ENCODE measurements around the gene PCBP3. TPM values are rescaled to one million over a fixed set of nuclear protein-coding genes. Genes with fewer than 3 reads are reported as not detected.

Gene PCBP3
- total and polyA plus RNA-seq, 2 donors from 2014 or later, result 2.3 to 5.4 TPM

DNA sequence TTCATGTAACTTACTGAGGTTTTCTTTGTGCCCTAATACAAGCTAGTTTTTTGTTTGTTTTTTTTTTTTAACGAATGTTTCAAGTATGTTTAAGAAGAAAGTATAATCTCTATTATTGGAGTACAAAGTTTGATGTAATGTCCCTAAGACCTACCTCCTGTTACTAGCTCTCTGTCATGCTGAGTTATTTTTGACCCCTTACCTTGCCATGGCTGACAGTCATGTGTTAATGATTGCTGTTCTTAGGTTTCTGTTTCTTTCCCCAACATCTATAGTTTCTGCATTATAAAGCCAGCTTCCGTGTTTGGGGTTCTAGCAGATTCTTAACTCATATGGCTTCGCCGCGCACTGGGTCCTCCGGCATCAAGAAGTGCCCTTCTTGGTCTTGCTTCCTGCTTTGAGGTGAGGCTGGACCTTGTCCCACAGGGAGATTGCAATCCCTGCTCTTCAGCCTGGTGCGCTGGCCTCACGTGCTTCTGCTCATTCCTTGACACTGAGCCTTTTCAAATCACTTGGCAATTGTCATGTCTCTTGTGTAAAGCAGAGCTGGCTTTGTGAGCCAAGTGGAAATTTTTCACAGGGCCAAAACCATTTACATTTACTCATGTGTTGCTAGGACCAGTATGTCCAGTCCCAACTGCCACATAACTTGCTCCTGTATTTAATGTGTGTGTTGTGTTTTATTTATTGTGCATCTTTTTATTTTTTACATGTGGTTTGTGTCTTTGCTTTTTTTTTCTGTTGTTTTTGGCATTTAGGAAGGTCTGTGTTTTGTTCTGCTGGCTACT lies 203.0 kb downstream of the PCBP3 start:
- intact Hi-C loops (cut with DNase I), result no loop called here
- Histone ChIP-seq H3K4me1 (ENCODE audit: control insufficient read depth in 2 of 3, insufficient read depth in 2 of 3, low read depth in 1 of 3, low read length in 3 of 3) (no peaks in the 10 kb centered on the region), H3K9ac (ENCODE audit: low read length in 3 of 3) (no peak overlapping the region), H3K4me3 (ENCODE audit: low read length in 3 of 3) (no peak overlapping the region), H3K9me3 (ENCODE audit: control insufficient read depth in 2 of 3, insufficient read depth in 1 of 3, low read length in 3 of 3) (no peaks in the 10 kb centered on the region), H3K27me3 (ENCODE audit: control insufficient read depth, insufficient read depth, low read length) (no peaks in the 10 kb centered on the region), H3K27ac (ENCODE audit: low read depth in 2 of 2, low read length in 2 of 2) (no peak overlapping the region), H3K36me3 (ENCODE audit: control insufficient read depth in 2 of 3, insufficient read depth in 3 of 3, low read length in 3 of 3) (no peaks in the 10 kb centered on the region)
- TF ChIP-seq, protein P1, sequence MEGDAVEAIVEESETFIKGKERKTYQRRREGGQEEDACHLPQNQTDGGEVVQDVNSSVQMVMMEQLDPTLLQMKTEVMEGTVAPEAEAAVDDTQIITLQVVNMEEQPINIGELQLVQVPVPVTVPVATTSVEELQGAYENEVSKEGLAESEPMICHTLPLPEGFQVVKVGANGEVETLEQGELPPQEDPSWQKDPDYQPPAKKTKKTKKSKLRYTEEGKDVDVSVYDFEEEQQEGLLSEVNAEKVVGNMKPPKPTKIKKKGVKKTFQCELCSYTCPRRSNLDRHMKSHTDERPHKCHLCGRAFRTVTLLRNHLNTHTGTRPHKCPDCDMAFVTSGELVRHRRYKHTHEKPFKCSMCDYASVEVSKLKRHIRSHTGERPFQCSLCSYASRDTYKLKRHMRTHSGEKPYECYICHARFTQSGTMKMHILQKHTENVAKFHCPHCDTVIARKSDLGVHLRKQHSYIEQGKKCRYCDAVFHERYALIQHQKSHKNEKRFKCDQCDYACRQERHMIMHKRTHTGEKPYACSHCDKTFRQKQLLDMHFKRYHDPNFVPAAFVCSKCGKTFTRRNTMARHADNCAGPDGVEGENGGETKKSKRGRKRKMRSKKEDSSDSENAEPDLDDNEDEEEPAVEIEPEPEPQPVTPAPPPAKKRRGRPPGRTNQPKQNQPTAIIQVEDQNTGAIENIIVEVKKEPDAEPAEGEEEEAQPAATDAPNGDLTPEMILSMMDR (IDR thresholded peaks at IDR 0.05; ENCODE audit: borderline replicate concordance, extremely low read depth, insufficient read depth), result no peak
- DNase-seq, result peak in 1 of 5 donors; percentile 33
- no peak for FAIRE-seq

DNA sequence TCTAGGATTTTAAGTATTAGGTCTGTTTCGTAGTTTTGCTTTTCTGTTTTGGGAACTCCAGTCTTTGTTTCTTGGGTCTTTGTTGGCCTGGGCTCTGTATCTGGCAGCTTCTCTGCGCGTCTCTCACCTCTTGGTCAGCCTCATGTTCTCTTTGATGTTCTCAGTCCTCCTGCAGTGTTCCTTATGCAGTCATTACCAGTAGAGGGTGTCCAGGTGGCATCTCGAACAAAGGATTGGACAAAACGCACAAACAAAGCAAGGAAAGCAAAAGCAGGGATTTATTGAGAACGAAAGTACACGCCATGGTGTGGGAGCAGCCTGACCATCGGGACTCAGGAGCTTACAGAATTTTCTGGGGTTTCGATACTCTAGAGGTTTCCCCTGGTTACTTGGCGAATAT lies 204.3 kb downstream of the PCBP3 start:
- TF ChIP-seq, protein P1 (IDR thresholded peaks at IDR 0.05; ENCODE audit: borderline replicate concordance, extremely low read depth, insufficient read depth), result no peak
- no peaks in the 10 kb centered on the region for H3K9me3 ChIP-seq (ENCODE audit: control insufficient read depth in 2 of 3, insufficient read depth in 1 of 3, low read length in 3 of 3)
- H3K9ac ChIP-seq (ENCODE audit: low read length in 3 of 3), result no peak overlapping the region
- no peak overlapping the region for H3K4me3 ChIP-seq (ENCODE audit: low read length in 3 of 3)
- intact Hi-C loops (cut with DNase I), result no loop called here
- DNase-seq (peak in 1 of 5 donors; percentile 9), FAIRE-seq (no peak)
- H3K36me3 ChIP-seq (ENCODE audit: control insufficient read depth in 2 of 3, insufficient read depth in 3 of 3, low read length in 3 of 3), result no peaks in the 10 kb centered on the region
- no peaks in the 10 kb centered on the region for H3K27me3 ChIP-seq (ENCODE audit: control insufficient read depth, insufficient read depth, low read length)
- H3K27ac ChIP-seq (ENCODE audit: low read depth in 2 of 2, low read length in 2 of 2), result no peak overlapping the region
- no peaks in the 10 kb centered on the region for H3K4me1 ChIP-seq (ENCODE audit: control insufficient read depth in 2 of 3, insufficient read depth in 2 of 3, low read depth in 1 of 3, low read length in 3 of 3)

DNA sequence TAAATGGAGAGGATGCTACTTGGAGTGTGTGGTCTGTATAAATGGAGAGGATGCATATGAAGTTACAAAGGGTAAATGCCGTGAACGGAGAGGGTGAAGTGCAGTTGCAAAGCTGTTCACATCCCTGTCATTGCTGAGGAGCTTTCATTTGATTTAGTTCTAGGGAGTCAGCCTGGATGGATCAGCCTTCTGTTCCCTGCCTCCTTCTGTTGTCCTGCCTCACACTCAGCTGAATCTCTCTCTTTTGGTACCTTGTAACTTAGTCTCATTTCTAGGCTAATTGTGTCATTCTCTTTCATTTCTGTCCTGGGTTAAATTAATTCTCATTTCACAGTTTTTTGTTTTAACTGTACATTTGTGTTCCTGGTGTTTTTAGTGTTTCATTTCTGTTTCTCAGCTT lies 204.8 kb downstream of the PCBP3 start:
- Histone ChIP-seq H3K4me3 (ENCODE audit: low read length in 3 of 3) (no peak overlapping the region), H3K9me3 (ENCODE audit: control insufficient read depth in 2 of 3, insufficient read depth in 1 of 3, low read length in 3 of 3) (no peaks in the 10 kb centered on the region), H3K4me1 (ENCODE audit: control insufficient read depth in 2 of 3, insufficient read depth in 2 of 3, low read depth in 1 of 3, low read length in 3 of 3) (no peaks in the 10 kb centered on the region), H3K9ac (ENCODE audit: low read length in 3 of 3) (no peak overlapping the region), H3K27ac (ENCODE audit: low read depth in 2 of 2, low read length in 2 of 2) (no peak overlapping the region), H3K27me3 (ENCODE audit: control insufficient read depth, insufficient read depth, low read length) (no peaks in the 10 kb centered on the region), H3K36me3 (ENCODE audit: control insufficient read depth in 2 of 3, insufficient read depth in 3 of 3, low read length in 3 of 3) (no peaks in the 10 kb centered on the region)
- TF ChIP-seq, protein P1 (IDR thresholded peaks at IDR 0.05; ENCODE audit: borderline replicate concordance, extremely low read depth, insufficient read depth), result no peak
- FAIRE-seq, result no peak
- DNase-seq, result peak in 1 of 5 donors; percentile 6
- intact Hi-C loops (cut with DNase I), result no loop called here

All from kidney (tissue), 14 donors.